Measurements from ENCODE around the gene TRAPPC3L.

Gene TRAPPC3L

GRCh38 chr6:116458264-116458663 is 87.2 kb downstream of the TRAPPC3L start:
- Histone ChIP-seq H3K36me3 (ENCODE audit: control insufficient read depth, low read length) (no peaks in the 10 kb centered on the region), H3K79me2 (ENCODE audit: control insufficient read depth, low read length) (no peaks in the 10 kb centered on the region), H3K4me3 (ENCODE audit: low read length) (no peak overlapping the region), H3F3A (ENCODE audit: control insufficient read depth, insufficient read depth) (no peaks in the 10 kb centered on the region), H3K27ac (ENCODE audit: low read depth, low read length) (no peak overlapping the region), H3K27me3 (ENCODE audit: control insufficient read depth, low read length) (peaks cover 37% of the 10 kb centered on the region), H3K4me2 (ENCODE audit: low read length) (no peak overlapping the region), H3K9me3 (ENCODE audit: control insufficient read depth, insufficient read depth, low read length) (no peaks in the 10 kb centered on the region), H3K4me1 (ENCODE audit: control insufficient read depth, low read length) (peaks cover 4% of the 10 kb centered on the region; the same call in 1 of the 2 replicates), H3K9me2 (replicated peaks; ENCODE audit: control insufficient read depth, low read length) (no peaks in the 10 kb centered on the region), H4K20me1 (ENCODE audit: control insufficient read depth, insufficient read depth, low read depth, low read length) (no peaks in the 10 kb centered on the region)
- no peak for TF ChIP-seq EZH2phosphoT487 (IDR thresholded peaks at IDR 0.05; ENCODE audit: borderline replicate concordance, low read length)
- no peak for TF ChIP-seq CTCF (IDR thresholded peaks at IDR 0.05; ENCODE audit: low read depth, low read length, poor library complexity, severe bottlenecking)

- Histone ChIP-seq H3K4me1 (ENCODE audit: control insufficient read depth, low read length) (no peaks in the 10 kb centered on the region), H3K79me2 (ENCODE audit: control insufficient read depth, low read length) (no peaks in the 10 kb centered on the region), H3K9me3 (ENCODE audit: control insufficient read depth, insufficient read depth, low read length) (no peaks in the 10 kb centered on the region), H3K27ac (ENCODE audit: low read depth, low read length) (no peak overlapping the region), H3K9me2 (replicated peaks; ENCODE audit: control insufficient read depth, low read length) (no peaks in the 10 kb centered on the region), H4K20me1 (ENCODE audit: control insufficient read depth, insufficient read depth, low read depth, low read length) (no peaks in the 10 kb centered on the region), H3F3A (ENCODE audit: control insufficient read depth, insufficient read depth) (no peaks in the 10 kb centered on the region), H3K4me3 (ENCODE audit: low read length) (no peak overlapping the region), H3K4me2 (ENCODE audit: low read length) (no peak overlapping the region), H3K27me3 (ENCODE audit: control insufficient read depth, low read length) (peaks cover 23% of the 10 kb centered on the region), H3K36me3 (ENCODE audit: control insufficient read depth, low read length) (no peaks in the 10 kb centered on the region)
- no peak for TF ChIP-seq EZH2phosphoT487 (IDR thresholded peaks at IDR 0.05; ENCODE audit: borderline replicate concordance, low read length)
- TF ChIP-seq CTCF (IDR thresholded peaks at IDR 0.05; ENCODE audit: low read depth, low read length, poor library complexity, severe bottlenecking): no peak
Measured at GRCh38 chr6:116456927-116457326, 88.6 kb downstream of the TRAPPC3L start.

GRCh38 chr6:116456106-116456505 is 89.4 kb downstream of the TRAPPC3L start:
- Histone ChIP-seq H3K9me2 (replicated peaks; ENCODE audit: control insufficient read depth, low read length) (no peaks in the 10 kb centered on the region), H4K20me1 (ENCODE audit: control insufficient read depth, insufficient read depth, low read depth, low read length) (no peaks in the 10 kb centered on the region), H3K27me3 (ENCODE audit: control insufficient read depth, low read length) (peaks cover 15% of the 10 kb centered on the region), H3F3A (ENCODE audit: control insufficient read depth, insufficient read depth) (no peaks in the 10 kb centered on the region), H3K4me1 (ENCODE audit: control insufficient read depth, low read length) (no peaks in the 10 kb centered on the region), H3K4me2 (ENCODE audit: low read length) (no peak overlapping the region), H3K27ac (ENCODE audit: low read depth, low read length) (no peak overlapping the region), H3K79me2 (ENCODE audit: control insufficient read depth, low read length) (no peaks in the 10 kb centered on the region), H3K4me3 (ENCODE audit: low read length) (no peak overlapping the region), H3K9me3 (ENCODE audit: control insufficient read depth, insufficient read depth, low read length) (no peaks in the 10 kb centered on the region), H3K36me3 (ENCODE audit: control insufficient read depth, low read length) (no peaks in the 10 kb centered on the region)
- TF ChIP-seq CTCF (IDR thresholded peaks at IDR 0.05; ENCODE audit: low read depth, low read length, poor library complexity, severe bottlenecking) (no peak), EZH2phosphoT487 (IDR thresholded peaks at IDR 0.05; ENCODE audit: borderline replicate concordance, low read length) (no peak)

All from DOHH2 (cell line).